GM12878 (cell line): ENCODE results near the gene POMT2. TPM values are rescaled to one million over a fixed set of nuclear protein-coding genes. Genes with fewer than 3 reads are reported as not detected.

Experiments
- ATAC-seq: fragments of 200-7000 bp; cut with Tn5 transposase; 3 replicates; pipeline ENCODE4 v1.9.1; 2020; ENCODE audit warnings: mild to moderate bottlenecking, moderate library complexity
- BruUV-seq: library from RNA; stranded (reverse); fragments of 400-500 nt; replicated peaks from 2 replicates; lab custom pipeline; 2021; lab: Mats Ljungman, UMichigan
- CTCF ChIA-PET: fragments of 300-600 bp; sonication (Branson Sonifier 250); formaldehyde crosslinking; extraction: SDS; loops from one replicate; lab custom pipeline; 2021; ENCODE audit warnings: inconsistent platforms; lab: Yijun Ruan, JAX
- POLR2A ChIA-PET: fragments of 350-600 bp; formaldehyde crosslinking; extraction: SDS; loops from one replicate; lab custom pipeline; 2021; ENCODE audit warnings: inconsistent platforms; lab: Charles Lee
- RAD21 ChIA-PET: fragments of 300-600 bp; sonication (Branson Sonifier 250); formaldehyde crosslinking; loops from one replicate; lab custom pipeline; 2023; ENCODE audit warnings: antibody characterized with exemption; ENCODE audit not compliant: unreplicated experiment; lab: Charles Lee
- SMC1A ChIA-PET: fragments of 300-600 bp; sonication (Branson Sonifier 250); formaldehyde crosslinking; loops from one replicate; lab custom pipeline; 2023; ENCODE audit not compliant: unreplicated experiment, uncharacterized antibody; lab: Charles Lee
- DNase-seq: peaks from one replicate; pipeline ENCODE4 v3.0.0-alpha.2; 2011; ENCODE audit warnings: low read depth, low spot score
- FAIRE-seq: peaks from 3 replicates; lab custom pipeline; 2011; peaks lifted over from hg19 to GRCh38; lab: Jason Lieb, UNC
- H2AFZ ChIP-seq: 2 replicates; pipeline ENCODE4 v1.6.0; 2011; ENCODE audit warnings: low read depth, low read length, control low read depth; ENCODE audit not compliant: control insufficient read depth
- H3K27ac ChIP-seq: 2 replicates; pipeline ENCODE4 v1.5.1; 2011; ENCODE audit warnings: control low read depth; ENCODE audit not compliant: control insufficient read depth, insufficient read depth
- H3K27me3 ChIP-seq, 2 experiments: replicated peaks in 1 of 2; 2 replicates each; pipeline versions ENCODE4 v1.6.0 to v1.6.1; 2011; ENCODE audit warnings: low read length in 1 of 2; ENCODE audit not compliant: control insufficient read depth in 2 of 2, insufficient read depth in 2 of 2
- H3K36me3 ChIP-seq, 2 experiments: 2 replicates each; pipeline ENCODE4 v1.5.1; 2011; ENCODE audit warnings: low read length in 1 of 2; ENCODE audit not compliant: control insufficient read depth in 2 of 2, insufficient read depth in 2 of 2
- H3K4me1 ChIP-seq: 2 replicates; pipeline ENCODE4 v1.6.1; 2011; ENCODE audit warnings: mild to moderate bottlenecking, low read length, moderate library complexity, mixed read lengths; ENCODE audit not compliant: control insufficient read depth, insufficient read depth
- H3K4me2 ChIP-seq: 2 replicates; pipeline ENCODE4 v1.6.0; 2011; ENCODE audit warnings: control low read depth; ENCODE audit not compliant: control insufficient read depth, insufficient read depth
- H3K4me3 ChIP-seq: fragments of 200-600 bp; sonication (generic); 2 replicates; pipeline ENCODE4 v1.5.1; 2016
- H3K79me2 ChIP-seq: 2 replicates; pipeline ENCODE4 v1.6.0; 2011; ENCODE audit warnings: low read length; ENCODE audit not compliant: control insufficient read depth, insufficient read depth
- H3K9ac ChIP-seq: 2 replicates; pipeline ENCODE4 v1.8.0; 2011; ENCODE audit warnings: low read length, control low read depth, mixed read lengths; ENCODE audit not compliant: control insufficient read depth, insufficient read depth
- H3K9me3 ChIP-seq: replicated peaks from 3 replicates; pipeline ENCODE4 v1.5.1; 2011; ENCODE audit warnings: mild to moderate bottlenecking, low read length; ENCODE audit not compliant: control insufficient read depth, insufficient read depth
- H4K20me1 ChIP-seq: 2 replicates; pipeline ENCODE4 v1.6.0; 2011; ENCODE audit not compliant: control insufficient read depth, insufficient read depth
- ETV6 ChIP-seq, 2 experiments: fragments of 450-650 bp in 1 of 2; IDR thresholded peaks in 1 of 2; conservative IDR thresholded peaks in 1 of 2; 2 replicates each; pipeline ENCODE4 v1.6.1; 2014; ENCODE audit warnings: antibody characterized with exemption in 1 of 2, borderline replicate concordance in 1 of 2, low read depth in 1 of 2, mild to moderate bottlenecking in 1 of 2, moderate library complexity in 1 of 2
- IRF4 ChIP-seq: IDR thresholded peaks from 2 replicates; pipeline ENCODE4 v1.6.1; 2011; ENCODE audit warnings: low read depth, low read length
- KAT2A ChIP-seq: conservative IDR thresholded peaks from 2 replicates; pipeline ENCODE4 v1.6.1; 2011; ENCODE audit warnings: low read depth, low read length; ENCODE audit not compliant: control insufficient read depth
- RAD21 ChIP-seq: IDR thresholded peaks from 2 replicates; pipeline ENCODE4 v1.6.1; 2011; ENCODE audit warnings: mild to moderate bottlenecking, low read depth, low read length, moderate library complexity; ENCODE audit not compliant: insufficient read depth
- SUPT20H ChIP-seq: IDR thresholded peaks from 2 replicates; pipeline ENCODE4 v1.6.1; 2011; ENCODE audit warnings: low read depth, mild to moderate bottlenecking, low read length, moderate library complexity, borderline replicate concordance; ENCODE audit not compliant: control insufficient read depth
- ZNF217 ChIP-seq: fragments of 450-650 bp; IDR thresholded peaks from 2 replicates; pipeline ENCODE4 v1.6.1; 2017; ENCODE audit warnings: antibody characterized with exemption, mild to moderate bottlenecking
- WGBS: methylation state at CpG from one replicate; pipeline ENCODE4 v1.1.6; 2016; ENCODE audit warnings: low lambda C conversion rate; ENCODE audit not compliant: insufficient replicate concordance, insufficient coverage; ENCODE audit errors: missing lambda C conversion rate; 5-methylcytosine and 5-hydroxymethylcytosine counted together
- in situ Hi-C: fragments of 300-500 bp; cut with MboI; formaldehyde crosslinking; loops from 9 replicates; pipeline ENCODE4 v1.14.3; 2018; ENCODE audit warnings: mixed read lengths
- intact Hi-C: fragments of 100-400 bp; cut with micrococcal nuclease; formaldehyde crosslinking; loops from one replicate; pipeline ENCODE4 v1.14.2; 2022; ENCODE audit not compliant: unreplicated experiment
- polyA plus RNA-seq, 11 experiments: library from polyadenylated mRNA; depleted of rRNA in 4 of 11; unstranded in 6 of 11; stranded (reverse) in 5 of 11; fragments of >200 nt; fragmentation: Nextera tagmentation in 4 of 11; fragmentation: Illumina TruSeq in 1 of 11; extraction: Ambion mirVana in 4 of 11; extraction: Trizol in 1 of 11; gene quantifications; 1 replicate in 1 of 11; 2 replicates in 10 of 11; pipeline versions ENCODE4 v1.2.1 to v1.2.3, GENCODE V29; 2011 to 2016; ENCODE audit warnings: inconsistent platforms in 2 of 11, missing spikeins in 2 of 11, low read depth in 1 of 11
- total RNA-seq, 4 experiments: library from RNA; depleted of rRNA in 3 of 4; stranded (reverse); fragments of >200 nt in 3 of 4; fragmentation: Illumina TruSeq in 1 of 4; extraction: Trizol in 1 of 4; gene quantifications; 2 replicates each; pipeline versions ENCODE4 v1.2.1 to v1.2.3, GENCODE V29; 2013 to 2021

Gene POMT2
- total and polyA plus RNA-seq, 10 of the 15 experiments (the other 5 are each of a cell fraction or from before 2014, with no cell fraction given) = 0.23 to 13.9 (median 6.5) TPM

DNA sequence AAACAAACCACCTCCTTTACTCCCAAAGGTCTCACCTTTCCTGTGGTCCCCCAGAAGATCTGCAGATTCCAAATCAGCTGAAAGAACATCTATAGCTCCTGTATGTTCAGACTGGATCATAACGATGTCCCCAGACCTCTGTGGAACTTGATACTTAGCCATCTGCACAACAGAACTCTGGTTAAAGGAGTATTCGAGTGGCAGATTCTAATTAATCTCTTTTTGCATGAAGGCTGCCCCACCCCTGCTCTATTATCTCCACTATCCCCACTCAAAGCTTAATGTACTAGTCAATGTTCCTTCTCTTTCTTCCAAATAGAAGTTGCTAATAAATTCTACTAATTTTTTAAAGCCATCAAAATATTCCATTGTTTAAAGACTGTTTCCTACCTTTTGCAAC is 23.0 kb upstream of the POMT2 start (continued):
- no peak for TF ChIP-seq RAD21
- TF ChIP-seq ETV6 (conservative IDR thresholded peaks at IDR 0.05 in 1 of 2, IDR thresholded peaks at IDR 0.05 in 1 of 2; ENCODE audit: borderline replicate concordance in 1 of 2, low read depth in 1 of 2) = no peak
- no peak for TF ChIP-seq ZNF217
- TF ChIP-seq KAT2A = no peak
- no peak for TF ChIP-seq IRF4

DNA sequence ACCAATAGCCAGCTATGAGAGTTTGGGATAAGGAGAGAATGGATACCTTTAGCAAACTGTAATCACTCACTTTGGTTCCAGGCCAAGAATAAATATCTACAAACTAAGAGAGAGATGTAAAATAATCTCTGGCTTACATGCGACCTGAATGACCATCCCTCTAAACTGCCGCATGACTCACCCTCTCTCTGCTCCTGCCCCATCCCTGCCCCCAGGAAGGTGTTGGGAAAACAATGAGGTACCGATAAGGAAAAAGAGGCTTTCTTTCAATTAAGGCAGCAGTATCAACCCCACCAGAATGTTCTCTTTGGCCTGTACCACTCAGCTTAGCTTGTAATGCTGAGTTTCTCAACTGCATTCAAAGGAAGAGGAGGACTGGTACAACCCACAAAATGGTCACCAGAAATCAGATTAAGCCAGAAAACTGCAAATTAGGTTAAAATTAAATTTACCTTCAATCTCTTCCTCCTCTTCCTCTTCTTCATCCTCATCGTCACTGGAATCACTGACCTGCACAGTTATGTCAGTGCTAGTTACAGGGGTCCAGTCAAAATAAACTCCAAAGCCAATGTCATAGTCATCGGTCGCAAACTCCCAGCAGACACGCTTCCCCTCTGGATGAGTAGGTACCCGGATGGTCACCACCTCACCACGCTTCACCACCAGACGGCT is 22.2 kb upstream of the POMT2 start:
- no peak for ATAC-seq
- no peaks in the 10 kb centered on the region for H4K20me1 ChIP-seq
- TF ChIP-seq SUPT20H = no peak
- in situ Hi-C loops (no loop called here), intact Hi-C loops (no loop called here)
- H3K4me2 ChIP-seq = no peak overlapping the region
- FAIRE-seq = no peak
- SMC1A ChIA-PET = no interaction called here
- H3K36me3 ChIP-seq = peaks cover 15 to 16% of the 10 kb centered on the region in 2 experiments
- H3K79me2 ChIP-seq = no peaks in the 10 kb centered on the region
- H3K27me3 ChIP-seq = no peaks in the 10 kb centered on the region
- CTCF ChIA-PET = no interaction called here
- DNase-seq = no peak
- 94% methylated on average over 10 of the region's 10 CpGs for WGBS
- POLR2A ChIA-PET = no interaction called here
- no peak overlapping the region for H3K27ac ChIP-seq
- H3K9ac ChIP-seq = no peak overlapping the region
- H2AFZ ChIP-seq = no peak overlapping the region
- H3K4me1 ChIP-seq = no peaks in the 10 kb centered on the region
- H3K9me3 ChIP-seq = no peaks in the 10 kb centered on the region
- no peak overlapping the region for H3K4me3 ChIP-seq
- RAD21 ChIA-PET = no interaction called here
- BruUV-seq = no TSS peak
